Fibroblast of villous mesenchyme (primary cell): ENCODE results near the gene SYTL3. TPM values are rescaled to one million over a fixed set of nuclear protein-coding genes. Genes with fewer than 3 reads are reported as not detected.
"Not testable (repeated sequence)": the region's sequence is repeated elsewhere in the genome, so short reads cannot be mapped to it uniquely, and the experiment has no call there.

Source experiments
- DNase-seq: peaks from one replicate; pipeline ENCODE4 v3.0.0-alpha.2; 2010; ENCODE audit warnings: low read depth
- H3K4me3 ChIP-seq: 2 replicates; pipeline ENCODE4 v1.5.1; 2011; ENCODE audit warnings: low read depth, mild to moderate bottlenecking, low read length
- total RNA-seq: library from RNA; depleted of rRNA; stranded (reverse); fragments of >200 nt; gene quantifications from 2 replicates; pipeline ENCODE4 v1.2.3, GENCODE V29; 2012
- TF ChIP-seq, protein P1 (sequence below): IDR thresholded peaks from 2 replicates; pipeline ENCODE4 v1.5.1; 2012; ENCODE audit warnings: low read depth, mild to moderate bottlenecking, low read length; ENCODE audit not compliant: insufficient read depth

The SYTL3 gene
- total RNA-seq, 1 donor, result 1.7 TPM

DNA sequence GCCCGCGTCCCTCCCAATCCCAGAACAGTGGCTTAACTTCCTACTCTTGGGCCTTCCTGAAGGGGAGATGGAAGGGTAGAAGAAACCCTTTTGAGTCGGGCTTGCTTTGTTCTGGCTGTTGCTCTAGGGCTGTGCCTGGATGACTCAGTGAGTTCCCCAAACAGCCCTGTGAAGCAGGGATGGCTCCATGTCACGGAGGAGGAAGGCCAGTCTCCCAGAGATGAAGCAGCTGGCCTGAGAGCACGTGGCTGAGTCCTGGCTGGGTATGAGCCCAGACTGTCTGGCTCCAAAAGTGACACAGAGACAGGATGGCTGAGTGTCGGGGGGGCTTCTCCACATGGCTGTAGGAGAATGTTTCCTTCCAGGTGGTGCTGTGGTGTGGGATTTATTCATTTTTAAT is 4.6 kb downstream of the SYTL3 start:
- peak; percentile 92 for DNase-seq
- TF ChIP-seq, protein P1, sequence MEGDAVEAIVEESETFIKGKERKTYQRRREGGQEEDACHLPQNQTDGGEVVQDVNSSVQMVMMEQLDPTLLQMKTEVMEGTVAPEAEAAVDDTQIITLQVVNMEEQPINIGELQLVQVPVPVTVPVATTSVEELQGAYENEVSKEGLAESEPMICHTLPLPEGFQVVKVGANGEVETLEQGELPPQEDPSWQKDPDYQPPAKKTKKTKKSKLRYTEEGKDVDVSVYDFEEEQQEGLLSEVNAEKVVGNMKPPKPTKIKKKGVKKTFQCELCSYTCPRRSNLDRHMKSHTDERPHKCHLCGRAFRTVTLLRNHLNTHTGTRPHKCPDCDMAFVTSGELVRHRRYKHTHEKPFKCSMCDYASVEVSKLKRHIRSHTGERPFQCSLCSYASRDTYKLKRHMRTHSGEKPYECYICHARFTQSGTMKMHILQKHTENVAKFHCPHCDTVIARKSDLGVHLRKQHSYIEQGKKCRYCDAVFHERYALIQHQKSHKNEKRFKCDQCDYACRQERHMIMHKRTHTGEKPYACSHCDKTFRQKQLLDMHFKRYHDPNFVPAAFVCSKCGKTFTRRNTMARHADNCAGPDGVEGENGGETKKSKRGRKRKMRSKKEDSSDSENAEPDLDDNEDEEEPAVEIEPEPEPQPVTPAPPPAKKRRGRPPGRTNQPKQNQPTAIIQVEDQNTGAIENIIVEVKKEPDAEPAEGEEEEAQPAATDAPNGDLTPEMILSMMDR, result no peak

DNA sequence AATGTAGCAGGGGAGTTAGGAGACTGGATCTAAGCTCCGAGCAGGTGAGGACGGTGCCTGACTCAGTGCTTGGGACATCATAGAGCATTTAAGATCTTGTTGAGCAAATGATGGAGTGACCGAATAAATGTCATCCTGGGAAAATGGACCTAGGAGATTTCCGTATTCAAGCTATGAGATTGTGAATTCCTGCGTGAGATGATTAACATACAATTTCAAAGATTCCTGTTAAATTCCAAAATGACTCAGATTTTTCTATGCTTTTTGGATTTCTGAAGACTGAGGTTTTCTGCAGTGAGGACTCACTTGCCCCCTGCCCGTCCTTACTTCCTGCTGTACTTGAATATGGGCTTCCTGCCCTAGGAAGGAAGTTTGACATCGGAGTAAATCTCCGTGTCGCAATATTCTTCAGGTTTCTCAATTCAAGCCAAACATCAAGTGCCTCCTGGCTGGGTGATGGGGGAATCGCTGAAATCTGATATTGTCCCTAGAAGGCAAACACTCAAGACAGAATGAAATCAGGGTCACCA is 5.2 kb downstream of the SYTL3 start:
- TF ChIP-seq, protein P1, result no peak
- peak; percentile 71 for DNase-seq
- H3K4me3 ChIP-seq, result no peak overlapping the region

More for the DNA sequence above, 4.6 kb downstream of the SYTL3 start:
- H3K4me3 ChIP-seq, result no peak overlapping the region

DNA sequence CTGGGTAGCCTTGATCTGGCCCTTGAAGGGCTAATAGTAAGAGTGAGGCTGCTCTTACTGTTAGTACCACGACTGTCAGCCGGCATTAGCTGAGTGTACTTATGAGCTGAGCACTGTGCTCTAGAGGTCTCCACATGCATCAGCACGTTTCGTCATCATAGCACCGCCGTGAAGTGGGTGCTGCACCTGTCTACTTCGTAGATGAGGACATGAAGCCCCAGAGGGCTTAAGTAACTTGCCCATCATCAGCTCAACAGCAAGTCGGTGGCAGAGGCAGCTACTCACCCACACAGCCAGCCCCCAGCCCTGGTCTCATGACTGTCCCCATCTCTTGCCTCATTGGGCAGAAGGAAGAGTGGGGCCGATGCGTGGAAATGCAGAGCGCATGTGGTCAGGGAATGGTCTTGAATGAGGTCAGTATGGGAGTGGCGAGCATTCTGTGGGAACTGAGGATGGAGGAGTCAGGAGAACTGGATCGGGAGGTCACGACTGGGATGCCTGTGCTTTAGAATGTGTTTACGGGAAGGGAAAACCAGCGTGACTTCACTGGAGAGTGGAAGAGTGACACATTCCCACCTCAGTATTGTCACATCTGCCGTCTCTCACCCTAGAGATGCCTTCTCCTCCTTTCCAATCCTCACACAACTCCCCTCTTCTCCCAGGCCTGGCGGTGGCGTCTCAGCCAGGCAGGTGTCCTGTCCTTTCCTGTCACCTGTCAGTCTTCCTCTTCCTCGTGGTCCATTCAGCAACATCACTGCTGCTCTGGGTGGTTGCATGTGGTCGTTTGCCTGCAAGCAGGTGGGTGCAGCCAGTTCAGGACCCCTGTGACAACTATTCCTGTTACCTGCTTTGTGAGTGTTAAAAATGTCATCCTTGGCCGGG is 6.0 kb downstream of the SYTL3 start:
- DNase-seq, result no peak
- no peak overlapping the region for H3K4me3 ChIP-seq
- TF ChIP-seq, protein P1, result no peak

DNA sequence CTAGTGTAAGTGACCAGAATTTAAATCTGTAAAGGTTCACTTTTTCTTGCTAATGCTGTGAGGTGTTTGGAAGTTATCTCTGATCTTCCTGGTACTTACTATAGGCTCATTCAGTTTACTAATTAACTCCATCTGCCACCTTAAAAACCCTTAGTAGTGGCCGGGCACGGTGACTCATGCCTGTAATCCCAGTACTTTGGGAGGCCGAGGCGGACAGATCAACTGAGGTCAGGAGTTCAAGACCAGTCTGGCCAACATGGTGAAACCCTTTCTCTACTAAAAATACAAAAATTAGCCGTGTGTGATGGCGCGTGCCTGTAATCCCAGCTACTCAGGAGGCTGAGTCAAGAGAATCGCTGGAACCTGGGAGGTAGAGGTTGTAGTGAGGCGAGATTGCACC is 7.1 kb downstream of the SYTL3 start:
- H3K4me3 ChIP-seq, result not testable (repeated sequence)
- peak; percentile 79 for DNase-seq

DNA sequence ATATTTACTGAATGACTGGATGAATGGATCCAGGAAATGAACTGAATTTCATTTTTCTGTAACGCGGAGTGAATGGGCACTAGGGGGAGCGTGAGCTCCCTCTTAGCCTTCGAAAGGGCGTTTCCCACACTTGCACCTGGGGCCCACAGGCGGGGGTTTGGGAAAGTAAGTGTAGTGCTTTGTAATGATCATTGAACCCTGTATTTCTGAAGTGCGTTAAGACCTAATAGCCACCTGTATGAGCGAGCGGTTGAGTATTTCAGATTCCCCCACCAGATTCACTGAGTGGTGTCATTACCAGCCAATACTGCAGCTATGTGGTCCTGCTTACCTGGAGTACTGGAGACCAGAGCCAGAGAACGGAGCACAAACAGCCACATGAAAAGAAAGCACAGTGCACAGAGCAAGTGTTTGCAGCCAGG is 10.5 kb downstream of the SYTL3 start:
- H3K4me3 ChIP-seq, result no peak overlapping the region
- no peak for DNase-seq
- TF ChIP-seq, protein P1, result peak; percentile 70

DNA sequence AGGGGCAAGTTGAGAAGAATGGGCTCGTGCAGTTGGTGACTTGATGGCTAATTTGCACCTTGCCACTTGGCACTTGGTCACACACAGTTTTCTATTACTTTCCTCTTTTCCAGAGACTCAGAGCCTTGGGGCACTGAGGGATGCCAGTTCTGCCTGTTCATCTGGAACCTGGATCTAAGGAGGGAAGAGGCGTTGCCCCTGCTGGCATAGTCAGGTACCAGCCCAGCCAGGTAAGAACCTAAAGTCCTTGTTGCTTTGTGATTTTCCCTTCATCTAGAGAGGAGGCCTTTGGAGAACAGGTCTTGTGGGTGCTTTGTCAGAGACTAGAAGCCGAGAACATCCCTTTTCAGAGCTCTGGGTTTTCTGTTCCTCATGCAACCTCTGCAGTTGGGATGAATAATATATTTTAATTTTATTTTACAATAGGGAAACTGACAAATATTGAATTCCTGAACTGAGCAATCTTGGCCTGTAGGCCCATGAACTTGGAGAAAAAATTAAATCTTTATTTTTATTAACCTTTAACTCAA is 11.4 kb downstream of the SYTL3 start:
- TF ChIP-seq, protein P1, result no peak
- DNase-seq, result no peak
- H3K4me3 ChIP-seq, result no peak overlapping the region

DNA sequence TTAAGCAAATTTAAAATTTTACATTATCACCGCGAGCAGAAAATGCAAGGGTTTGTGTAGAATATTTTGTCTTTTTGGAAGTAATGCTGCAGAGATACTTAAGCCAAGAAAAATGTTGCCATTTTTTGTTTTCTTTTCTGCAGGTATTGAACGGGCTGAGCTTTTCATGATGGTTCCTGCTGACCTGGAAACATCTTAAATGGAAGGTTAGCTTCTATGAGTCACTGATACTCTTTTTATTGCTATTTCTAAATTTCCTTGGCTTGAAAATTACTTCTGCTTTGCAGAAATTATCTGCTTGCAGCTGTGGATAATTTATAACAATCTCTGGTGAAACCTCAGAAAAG is 12.7 kb downstream of the SYTL3 start:
- TF ChIP-seq, protein P1, result no peak
- no peak overlapping the region for H3K4me3 ChIP-seq
- no peak for DNase-seq
